ENCODE results near the gene SLC25A27.
A peak's percentile ranks its signal among the peaks of the same experiment; 100 is the strongest.

Gene SLC25A27

DNA sequence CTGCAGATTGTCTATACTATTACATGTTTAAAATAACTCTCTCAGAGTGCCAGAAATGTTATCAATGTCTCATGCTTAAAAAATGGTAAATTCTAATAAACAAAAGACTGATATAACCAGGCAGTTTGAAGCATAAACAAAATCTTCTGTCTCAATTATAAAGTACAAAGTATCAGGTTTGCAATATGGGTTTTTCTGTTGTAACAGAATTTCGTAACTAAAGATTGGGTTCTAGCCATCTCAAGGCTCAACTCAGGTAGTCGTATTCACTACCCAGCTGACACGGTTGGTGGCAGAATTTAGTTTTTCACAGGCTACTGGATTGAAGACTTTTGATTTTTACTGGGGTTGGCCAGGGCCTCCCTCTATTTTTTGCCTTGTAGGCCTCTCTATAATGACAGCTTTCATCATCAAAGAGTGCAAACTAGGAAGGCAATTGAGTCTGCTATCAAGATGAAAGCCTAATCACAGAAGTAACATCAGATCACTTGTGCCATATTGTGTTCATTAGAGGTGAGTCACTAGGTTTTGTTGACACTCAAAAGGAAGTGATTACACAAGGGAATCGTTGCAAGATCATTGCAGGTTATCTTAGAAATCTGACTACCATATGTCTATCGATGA, 3.8 kb upstream of the SLC25A27 start:
- Histone ChIP-seq H3K27ac (no peak overlapping the region), H3K9ac (no peak overlapping the region), H4K20me1 (no peaks in the 10 kb centered on the region), H3K36me3 (no peaks in the 10 kb centered on the region), H3K4me2 (no peak overlapping the region), H3K9me3 (replicated peaks in 1 of 11) (peaks cover 0 to 9% (median 8%) of the 10 kb centered on the region in 11 experiments; a peak in 12 of 22 replicates), H3K27me3 (peaks cover 11 to 21% (median 19%) of the 10 kb centered on the region in 11 experiments; a peak in 20 of 22 replicates), H3K4me1 (peaks cover 0 to 9% (median 5%) of the 10 kb centered on the region in 10 experiments; a peak in 7 of 20 replicates), H3K4me3 (no peak overlapping the region)
- TF ChIP-seq Cebpa-rat (IDR thresholded peaks at IDR 0.05), result no peak

DNA sequence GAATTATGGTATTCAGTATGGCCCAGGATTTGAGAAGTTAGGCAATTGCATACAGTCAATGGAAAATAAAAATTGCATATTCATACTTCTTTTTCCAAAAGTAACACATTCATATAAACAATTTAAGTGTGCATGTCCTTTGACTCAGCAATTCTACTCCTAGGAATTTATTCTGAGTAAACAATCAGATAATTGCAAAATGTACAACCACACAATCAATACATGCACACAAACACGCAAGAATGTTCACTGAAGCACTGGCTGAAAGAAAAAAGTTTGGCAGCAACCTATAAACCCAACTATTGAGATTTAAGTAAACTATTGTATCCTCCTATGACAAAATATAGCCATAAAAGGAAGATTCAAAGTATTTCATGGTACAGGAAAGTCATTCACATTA, 1.8 kb upstream of the SLC25A27 start:
- Histone ChIP-seq H3K4me1 (peaks cover 0 to 9% (median 5%) of the 10 kb centered on the region in 10 experiments; a peak in 7 of 20 replicates), H3K9me3 (replicated peaks in 1 of 11) (peaks cover 0 to 9% (median 8%) of the 10 kb centered on the region in 11 experiments; a peak in 12 of 22 replicates)
- no peak for TF ChIP-seq Cebpa-rat (IDR thresholded peaks at IDR 0.05)

DNA sequence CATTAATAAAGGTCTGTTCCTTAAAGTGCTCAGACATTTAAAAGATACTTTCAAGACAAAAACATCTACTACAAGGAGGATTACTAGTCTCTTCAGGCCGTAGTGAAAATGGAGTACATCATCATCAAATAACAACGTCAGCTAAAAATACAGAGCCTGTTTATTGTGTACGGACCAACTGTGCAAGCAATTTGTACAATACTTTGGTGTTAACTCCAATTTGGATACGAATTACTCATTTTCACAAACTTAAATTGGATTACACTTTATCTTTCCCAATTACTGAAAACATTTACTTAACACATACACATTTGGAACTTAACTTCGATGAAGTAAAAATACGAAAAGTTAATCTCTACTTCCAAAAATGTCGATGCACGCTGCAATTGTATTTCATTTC, 959 bp upstream of the SLC25A27 start:
- TF ChIP-seq Cebpa-rat (IDR thresholded peaks at IDR 0.05), result no peak
- H3K4me1 ChIP-seq, result peaks cover 0 to 9% (median 5%) of the 10 kb centered on the region in 10 experiments; a peak in 7 of 20 replicates
- no peaks in the 10 kb centered on the region for H4K20me1 ChIP-seq
- H3K4me2 ChIP-seq, result peak overlapping the region in 6 of 11 experiments; percentile 67 to 88 (median 81); a peak in 6 of 22 replicates
- no peak overlapping the region; a peak in 2 of 20 replicates for H3K4me3 ChIP-seq
- peaks cover 0 to 9% (median 8%) of the 10 kb centered on the region in 11 experiments; a peak in 12 of 22 replicates for H3K9me3 ChIP-seq (replicated peaks in 1 of 11)
- H3K27ac ChIP-seq, result no peak overlapping the region
- peaks cover 11 to 26% (median 20%) of the 10 kb centered on the region in 11 experiments; a peak in 20 of 22 replicates for H3K27me3 ChIP-seq
- H3K9ac ChIP-seq, result no peak overlapping the region
- H3K36me3 ChIP-seq, result no peaks in the 10 kb centered on the region

More for the DNA sequence above, 1.8 kb upstream of the SLC25A27 start:
- Histone ChIP-seq H3K9ac (no peak overlapping the region), H3K4me2 (no peak overlapping the region), H3K27me3 (peaks cover 11 to 26% (median 20%) of the 10 kb centered on the region in 11 experiments; a peak in 20 of 22 replicates), H4K20me1 (no peaks in the 10 kb centered on the region), H3K27ac (no peak overlapping the region), H3K36me3 (no peaks in the 10 kb centered on the region), H3K4me3 (no peak overlapping the region)

DNA sequence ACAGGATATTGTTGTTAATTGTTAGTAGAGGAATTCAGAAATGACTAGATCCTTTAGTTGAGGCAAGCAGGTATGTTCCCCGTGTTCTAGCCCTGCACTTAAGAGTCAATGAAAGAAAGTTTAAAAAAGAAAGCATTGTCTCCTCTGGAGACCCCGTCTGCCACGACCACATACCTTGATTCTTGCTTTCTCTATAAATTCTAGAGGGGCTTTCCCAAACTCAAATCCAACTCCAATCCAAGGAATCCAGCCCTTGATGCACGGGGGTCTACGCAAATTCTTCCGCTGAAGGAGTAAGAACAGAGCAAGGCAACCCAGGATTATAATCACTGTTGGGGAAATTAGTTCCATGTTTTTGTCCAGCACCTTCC, 558 bp upstream of the SLC25A27 start:
- H3K27ac ChIP-seq, result no peak overlapping the region

DNA sequence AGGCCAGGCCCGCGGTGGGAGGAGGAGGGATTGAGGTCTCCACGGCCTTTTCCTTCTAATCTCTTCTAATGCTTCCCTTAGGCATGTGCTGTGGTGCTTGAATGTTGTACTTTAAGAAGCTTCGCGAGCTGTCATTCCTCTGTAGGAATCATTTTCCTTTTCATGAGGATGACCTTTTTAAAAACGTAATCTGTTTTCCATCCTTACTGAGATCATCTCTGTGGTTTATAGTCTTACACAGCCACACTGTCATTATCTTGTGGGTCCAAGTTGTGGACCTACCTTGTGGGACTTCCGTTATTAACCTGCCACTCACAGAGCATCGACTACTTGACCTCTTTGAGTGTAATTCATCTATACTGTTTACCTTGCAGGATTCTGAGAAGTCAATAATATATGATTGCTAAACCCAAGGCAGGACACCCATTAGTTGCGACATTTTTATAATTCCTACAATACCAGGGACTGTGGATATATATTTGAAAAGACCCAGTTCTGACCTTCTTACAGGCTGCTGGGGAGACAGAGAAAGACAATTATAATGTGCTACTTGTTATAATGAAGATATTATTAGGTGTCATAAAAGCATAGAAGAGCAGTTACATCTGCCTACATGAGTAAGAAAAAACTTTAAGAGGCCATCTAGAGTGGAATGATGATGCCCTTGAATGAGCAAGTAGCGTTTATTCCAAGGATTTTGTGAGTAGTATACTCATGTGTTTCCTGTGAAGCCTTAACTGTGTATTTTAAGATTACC, 842 bp downstream of the SLC25A27 start:
- H4K20me1 ChIP-seq, result no peaks in the 10 kb centered on the region
- peaks cover 11 to 26% (median 20%) of the 10 kb centered on the region in 11 experiments; a peak in 20 of 22 replicates for H3K27me3 ChIP-seq
- H3K27ac ChIP-seq, result no peak overlapping the region
- H3K4me3 ChIP-seq, result peak overlapping the region; percentile 61 to 78 (median 66)
- no peak for TF ChIP-seq Cebpa-rat (IDR thresholded peaks at IDR 0.05)
- H3K36me3 ChIP-seq, result no peaks in the 10 kb centered on the region
- peak overlapping the region; percentile 67 to 88 (median 82) for H3K4me2 ChIP-seq
- peaks cover 0 to 9% (median 8%) of the 10 kb centered on the region in 11 experiments; a peak in 12 of 22 replicates for H3K9me3 ChIP-seq (replicated peaks in 1 of 11)
- peaks cover 0 to 9% (median 5%) of the 10 kb centered on the region in 10 experiments; a peak in 7 of 20 replicates for H3K4me1 ChIP-seq
- peak overlapping the region in 10 of 11 experiments; percentile 20 to 73 (median 59); a peak in 17 of 22 replicates for H3K9ac ChIP-seq

More for the DNA sequence above, 558 bp upstream of the SLC25A27 start:
- TF ChIP-seq Cebpa-rat (IDR thresholded peaks at IDR 0.05), result no peak
- no peaks in the 10 kb centered on the region for H3K36me3 ChIP-seq
- peaks cover 11 to 26% (median 20%) of the 10 kb centered on the region in 11 experiments; a peak in 20 of 22 replicates for H3K27me3 ChIP-seq
- peak overlapping the region; percentile 67 to 88 (median 82) for H3K4me2 ChIP-seq
- peaks cover 0 to 9% (median 5%) of the 10 kb centered on the region in 10 experiments; a peak in 7 of 20 replicates for H3K4me1 ChIP-seq
- peaks cover 0 to 9% (median 8%) of the 10 kb centered on the region in 11 experiments; a peak in 12 of 22 replicates for H3K9me3 ChIP-seq (replicated peaks in 1 of 11)
- H4K20me1 ChIP-seq, result no peaks in the 10 kb centered on the region
- H3K4me3 ChIP-seq, result peak overlapping the region; percentile 61 to 78 (median 66)
- H3K9ac ChIP-seq, result peak overlapping the region in 6 of 11 experiments; percentile 22 to 73 (median 62); a peak in 11 of 22 replicates

DNA sequence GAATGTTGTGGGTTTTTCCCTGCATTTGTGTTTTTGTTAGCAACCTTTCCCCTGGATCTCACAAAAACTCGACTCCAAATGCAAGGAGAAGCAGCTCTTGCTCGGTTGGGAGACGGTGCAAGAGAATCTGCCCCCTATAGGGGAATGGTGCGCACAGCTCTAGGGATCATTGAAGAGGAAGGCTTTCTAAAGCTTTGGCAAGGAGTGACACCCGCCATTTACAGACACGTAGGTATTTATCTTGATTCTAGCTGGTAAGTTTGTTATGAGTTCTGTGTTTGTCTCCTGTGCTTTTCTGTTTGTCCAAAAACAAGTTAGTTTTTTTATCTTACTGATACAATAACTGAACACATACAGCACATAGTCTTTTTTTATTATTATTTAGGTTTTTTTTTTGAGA, 3.0 kb downstream of the SLC25A27 start:
- H3K27ac ChIP-seq, result no peak overlapping the region
- H3K4me2 ChIP-seq, result no peak overlapping the region
- H3K9me3 ChIP-seq (replicated peaks in 1 of 11), result peaks cover 0 to 9% (median 8%) of the 10 kb centered on the region in 11 experiments; a peak in 12 of 22 replicates
- H3K27me3 ChIP-seq, result peaks cover 11 to 26% (median 20%) of the 10 kb centered on the region in 11 experiments; a peak in 20 of 22 replicates
- TF ChIP-seq Cebpa-rat (IDR thresholded peaks at IDR 0.05), result no peak
- H4K20me1 ChIP-seq, result no peaks in the 10 kb centered on the region
- peaks cover 0 to 7% (median 5%) of the 10 kb centered on the region in 10 experiments; a peak in 7 of 20 replicates for H3K4me1 ChIP-seq
- H3K4me3 ChIP-seq, result no peak overlapping the region
- no peak overlapping the region for H3K9ac ChIP-seq
- H3K36me3 ChIP-seq, result no peaks in the 10 kb centered on the region

DNA sequence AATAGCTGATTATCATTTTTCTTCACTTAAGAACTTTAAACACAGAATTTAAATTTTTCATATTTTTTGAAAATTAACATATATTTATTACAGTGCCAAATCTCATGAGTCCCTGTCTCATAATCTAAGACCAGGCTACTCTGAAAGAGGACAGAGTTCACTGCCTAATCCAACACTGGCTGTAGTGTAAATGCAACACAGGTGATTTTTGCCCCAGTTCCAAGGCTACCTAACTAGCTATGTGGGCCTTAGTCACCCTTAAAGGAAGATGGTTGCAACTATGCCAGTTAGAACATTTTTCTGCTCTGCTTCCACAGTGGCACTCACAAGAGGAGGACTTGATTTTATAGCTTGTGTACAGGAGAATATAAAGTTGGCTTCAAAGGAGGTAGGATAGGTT, 4.9 kb downstream of the SLC25A27 start:
- H3K4me1 ChIP-seq, result peaks cover 0 to 1% (median 0%) of the 10 kb centered on the region in 10 experiments; a peak in 4 of 20 replicates
- H3K36me3 ChIP-seq, result no peaks in the 10 kb centered on the region
- TF ChIP-seq Cebpa-rat (IDR thresholded peaks at IDR 0.05), result no peak
- no peak overlapping the region for H3K9ac ChIP-seq
- H3K27ac ChIP-seq, result no peak overlapping the region
- H4K20me1 ChIP-seq, result no peaks in the 10 kb centered on the region
- H3K9me3 ChIP-seq (replicated peaks in 1 of 11), result peaks cover 0 to 7% (median 7%) of the 10 kb centered on the region in 11 experiments; a peak in 12 of 22 replicates
- no peak overlapping the region for H3K4me3 ChIP-seq
- no peak overlapping the region for H3K4me2 ChIP-seq
- H3K27me3 ChIP-seq, result peaks cover 11 to 20% (median 15%) of the 10 kb centered on the region in 11 experiments; a peak in 20 of 22 replicates

DNA sequence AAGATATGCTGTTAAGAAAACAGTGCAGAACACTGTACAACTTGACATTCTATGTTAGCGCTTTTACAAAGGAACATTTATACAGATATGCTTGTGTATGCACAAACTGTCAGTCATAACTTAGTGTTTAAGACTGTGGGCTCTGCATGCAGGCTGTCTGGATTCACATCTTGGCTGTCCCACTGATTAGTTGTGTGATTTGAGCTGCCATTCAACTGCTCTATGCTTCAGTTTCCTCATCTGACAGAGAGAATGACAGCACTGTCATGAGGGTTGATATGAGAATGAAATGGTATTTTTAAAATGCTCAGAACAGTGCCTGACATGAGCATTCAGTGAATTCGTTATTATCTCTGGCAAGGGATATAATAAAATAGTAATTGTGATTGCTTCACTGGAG, 8.7 kb downstream of the SLC25A27 start:
- no peaks in the 10 kb centered on the region for H3K27me3 ChIP-seq
- no peak overlapping the region for H3K27ac ChIP-seq
- no peaks in the 10 kb centered on the region for H3K36me3 ChIP-seq
- no peak overlapping the region for H3K9ac ChIP-seq
- H3K4me3 ChIP-seq, result no peak overlapping the region
- H4K20me1 ChIP-seq, result no peaks in the 10 kb centered on the region
- no peaks in the 10 kb centered on the region for H3K4me1 ChIP-seq
- TF ChIP-seq Cebpa-rat (IDR thresholded peaks at IDR 0.05), result no peak
- H3K9me3 ChIP-seq (replicated peaks in 1 of 11), result no peaks in the 10 kb centered on the region
- H3K4me2 ChIP-seq, result no peak overlapping the region

DNA sequence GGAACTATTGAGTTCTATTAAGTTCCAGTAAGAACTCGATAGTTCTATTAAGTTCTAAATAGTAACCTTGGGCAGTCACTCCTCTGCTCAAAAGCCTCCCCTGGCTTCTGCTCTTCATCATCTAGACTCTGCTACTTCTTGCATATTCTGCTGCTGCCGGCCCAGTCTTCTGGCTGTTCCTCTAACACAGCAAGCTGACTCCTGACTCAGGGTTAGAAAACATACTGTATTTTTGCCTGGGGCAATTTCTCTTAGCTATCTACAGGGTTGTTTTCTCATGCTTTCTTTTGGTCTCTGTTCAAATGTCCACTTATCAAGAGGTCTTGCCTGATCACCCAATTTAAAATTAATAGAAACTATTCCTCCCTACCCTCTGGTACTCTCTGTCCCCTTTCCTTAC, 14.6 kb downstream of the SLC25A27 start:
- no peak overlapping the region for H3K9ac ChIP-seq
- H3K27ac ChIP-seq, result no peak overlapping the region
- H3K4me1 ChIP-seq, result no peaks in the 10 kb centered on the region
- no peak overlapping the region for H3K4me3 ChIP-seq
- no peak for TF ChIP-seq Cebpa-rat (IDR thresholded peaks at IDR 0.05)
- no peak overlapping the region for H3K4me2 ChIP-seq
- no peaks in the 10 kb centered on the region for H3K27me3 ChIP-seq
- no peaks in the 10 kb centered on the region for H3K36me3 ChIP-seq
- H4K20me1 ChIP-seq, result no peaks in the 10 kb centered on the region
- no peaks in the 10 kb centered on the region for H3K9me3 ChIP-seq (replicated peaks in 1 of 11)

Data from BLaER1 treated with 17β-estradiol and CSF1 and Interleukin-3, amounts not matched to agents 10 nM and 100 nM (cell line).